Gastrocnemius medialis (tissue), 4 donors: Measurements from ENCODE around the gene STX8.

Experiments
- CTCF ChIP-seq, 5 experiments: fragments of 450-650 bp in 3 of 5; fragments of 200-600 bp in 2 of 5; sonication (generic) in 2 of 5; IDR thresholded peaks in 4 of 5; conservative IDR thresholded peaks in 1 of 5; 1 replicate in 4 of 5; 2 replicates in 1 of 5; pipeline ENCODE4 v1.5.1; 2016 to 2019; ENCODE audit warnings: antibody characterized with exemption in 5 of 5, mild to moderate bottlenecking in 3 of 5, moderate library complexity in 3 of 5
- POLR2A ChIP-seq, 2 donors: fragments of 450-650 bp; IDR thresholded peaks; one replicate each; pipeline ENCODE4 v1.6.1; 2017; ENCODE audit warnings: antibody characterized with exemption in 2 of 2, mild to moderate bottlenecking in 2 of 2, moderate library complexity in 2 of 2

GRCh38 chr17:9315360-9315759 is 260.3 kb downstream of the STX8 start:
- TF ChIP-seq CTCF (IDR thresholded peaks at IDR 0.05 in 4 of 5, conservative IDR thresholded peaks at IDR 0.05 in 1 of 5) (no peak), POLR2A (IDR thresholded peaks at IDR 0.05) (no peak)
